HL-60 (cell line): Measurements from ENCODE around the gene SP5.

Experiments used
- DNase-seq, 2 experiments: peaks; one replicate each; pipeline ENCODE4 v3.0.0-alpha.2; 2010 to 2020; ENCODE audit warnings: low read depth in 1 of 2, low spot score in 1 of 2
- H3K27ac ChIP-seq: fragments of 250-450 bp; sonication (Bioruptor Pico); replicated peaks from 2 replicates; pipeline ENCODE4 v1.5.1; 2020; ENCODE audit warnings: mild to moderate bottlenecking, moderate library complexity
- H3K27me3 ChIP-seq: fragments of 250-450 bp; sonication (Bioruptor Pico); 2 replicates; pipeline ENCODE4 v1.5.1; 2021; ENCODE audit warnings: mild to moderate bottlenecking, moderate library complexity; ENCODE audit not compliant: insufficient read depth, poor library complexity, severe bottlenecking
- H3K4me3 ChIP-seq: replicated peaks from 2 replicates; pipeline ENCODE4 v1.5.1; 2011; ENCODE audit warnings: mild to moderate bottlenecking, control low read depth, low read length; ENCODE audit not compliant: insufficient read depth
- CTCF ChIP-seq: IDR thresholded peaks from one replicate; pipeline ENCODE4 v1.5.1; 2011; ENCODE audit warnings: low read length, control low read depth, inconsistent platforms; ENCODE audit not compliant: insufficient read depth
- GABPA ChIP-seq: IDR thresholded peaks from 2 replicates; pipeline ENCODE4 v1.6.1; 2012; ENCODE audit warnings: low read depth
- POLR2AphosphoS5 ChIP-seq: IDR thresholded peaks from 2 replicates; pipeline ENCODE4 v1.6.1; 2012; ENCODE audit warnings: low read depth
- REST ChIP-seq: IDR thresholded peaks from 2 replicates; pipeline ENCODE4 v1.6.1; 2012; ENCODE audit warnings: low read depth; ENCODE audit not compliant: insufficient replicate concordance
- SPI1 ChIP-seq: IDR thresholded peaks from 2 replicates; pipeline ENCODE4 v1.6.1; 2012; ENCODE audit warnings: low read depth, mild to moderate bottlenecking, borderline replicate concordance

SP5 gene

GRCh38 chr2:170679607-170680079, 35.5 kb upstream of the SP5 start:
- DNase-seq: no peak
- TF ChIP-seq GABPA: no peak
- no peak for TF ChIP-seq SPI1
- no peak for TF ChIP-seq CTCF
- TF ChIP-seq POLR2AphosphoS5: no peak
- no peak for TF ChIP-seq REST
- no peaks in the 10 kb centered on the region for H3K27me3 ChIP-seq
- no peak overlapping the region for H3K27ac ChIP-seq
- no peak overlapping the region for H3K4me3 ChIP-seq

GRCh38 chr2:170680172-170680941, 34.8 kb upstream of the SP5 start:
- Histone ChIP-seq H3K27me3 (no peaks in the 10 kb centered on the region), H3K27ac (no peak overlapping the region), H3K4me3 (no peak overlapping the region)
- TF ChIP-seq SPI1: no peak
- no peak for TF ChIP-seq GABPA
- no peak for TF ChIP-seq CTCF
- TF ChIP-seq POLR2AphosphoS5: no peak
- TF ChIP-seq REST: no peak
- DNase-seq: no peak

GRCh38 chr2:170681311-170681710, 33.8 kb upstream of the SP5 start:
- Histone ChIP-seq H3K27me3 (no peaks in the 10 kb centered on the region), H3K4me3 (no peak overlapping the region), H3K27ac (no peak overlapping the region)
- no peak for DNase-seq
- TF ChIP-seq GABPA (no peak), POLR2AphosphoS5 (no peak), REST (no peak), CTCF (no peak), SPI1 (no peak)
